Measurements from ENCODE around the gene CMAS.
"Not testable (repeated sequence)": the region's sequence is repeated elsewhere in the genome, so short reads cannot be mapped to it uniquely, and the experiment has no call there.

The CMAS gene

GRCh38 chr12:22048351-22049041 is 2.5 kb downstream of the CMAS start:
- no peak for DNase-seq

GRCh38 chr12:22050078-22050477 is 4.1 kb downstream of the CMAS start:
- no peak for DNase-seq

- DNase-seq, result no peak
Observed at GRCh38 chr12:22051114-22051698, 5.2 kb downstream of the CMAS start.

GRCh38 chr12:22052994-22053393 is 7.0 kb downstream of the CMAS start:
- DNase-seq, result not testable (repeated sequence)

- no peak for DNase-seq
Observed at GRCh38 chr12:22054155-22054554, 8.1 kb downstream of the CMAS start.

- no peak for DNase-seq
Observed at GRCh38 chr12:22056607-22057006, 10.6 kb downstream of the CMAS start.

- no peak for DNase-seq
Observed at GRCh38 chr12:22059976-22060647, 14.1 kb downstream of the CMAS start.

- DNase-seq, result no peak
Observed at GRCh38 chr12:22064968-22065367, 18.9 kb downstream of the CMAS start.

GRCh38 chr12:22066310-22066709 is 20.3 kb downstream of the CMAS start:
- DNase-seq, result no peak

GRCh38 chr12:22069851-22070250 is 23.8 kb downstream of the CMAS start:
- DNase-seq, result no peak

GRCh38 chr12:22082190-22082701 is 36.2 kb downstream of the CMAS start:
- DNase-seq, result no peak

GRCh38 chr12:22083167-22083566 is 37.1 kb downstream of the CMAS start:
- no peak for DNase-seq

- no peak for DNase-seq
Observed at GRCh38 chr12:22084852-22085251, 38.8 kb downstream of the CMAS start.

GRCh38 chr12:22088886-22089285 is 42.9 kb downstream of the CMAS start:
- DNase-seq, result no peak

GRCh38 chr12:22089486-22089885 is 43.5 kb downstream of the CMAS start:
- no peak for DNase-seq

GRCh38 chr12:22099062-22099461 is 53.0 kb downstream of the CMAS start:
- DNase-seq, result not testable (repeated sequence)

GRCh38 chr12:22100958-22101748 is 55.1 kb downstream of the CMAS start:
- peak; percentile 19 for DNase-seq

GRCh38 chr12:22101749-22102243 is 55.8 kb downstream of the CMAS start:
- DNase-seq, result no peak

GRCh38 chr12:22103418-22103817 is 57.4 kb downstream of the CMAS start:
- DNase-seq, result no peak

- no peak for DNase-seq
Observed at GRCh38 chr12:22105542-22105941, 59.5 kb downstream of the CMAS start.

GRCh38 chr12:22110176-22110575 is 64.2 kb downstream of the CMAS start:
- DNase-seq, result no peak
